ENCODE data around the gene RNU5D-1.
"Not testable (repeated sequence)": the region's sequence is repeated elsewhere in the genome, so short reads cannot be mapped to it uniquely, and the experiment has no call there.

The RNU5D-1 gene

DNA sequence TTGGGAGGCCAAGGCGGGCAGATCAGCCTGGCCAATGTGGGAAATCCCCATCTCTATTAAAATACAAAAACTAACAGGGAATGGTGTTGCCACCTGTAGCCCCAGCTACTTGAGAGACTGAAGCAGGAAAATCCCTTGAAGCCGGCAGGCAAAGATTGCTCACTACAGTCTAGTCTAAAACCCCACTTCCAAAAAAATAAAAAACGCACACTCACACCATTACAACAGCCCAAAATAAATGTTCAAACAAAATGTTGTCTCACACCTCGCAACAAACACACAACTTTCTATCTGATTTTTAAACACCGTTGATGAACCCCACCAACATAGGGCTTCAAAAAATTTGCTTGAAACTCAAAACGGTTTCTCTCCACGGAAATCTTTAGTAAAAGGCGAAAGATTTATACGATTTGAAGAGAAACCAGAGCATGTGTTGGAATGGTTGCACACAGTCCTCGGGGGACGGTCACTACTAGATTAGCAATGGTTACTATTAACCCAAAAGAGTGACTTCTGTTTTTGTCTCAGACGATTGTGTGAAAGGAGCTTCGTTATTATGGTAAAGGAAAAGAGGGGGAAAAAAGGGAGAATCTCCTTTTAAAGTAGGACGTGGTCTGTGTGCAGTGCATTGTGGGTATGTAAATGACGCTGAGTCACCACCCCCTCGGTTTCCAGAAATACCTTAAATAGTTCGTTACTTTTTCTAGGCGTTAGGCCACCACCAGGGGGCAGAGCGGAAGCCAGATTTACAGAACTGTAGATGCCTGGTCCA lies at the start of gene RNU5D-1:
TSS of gene RNU5D-1 (minus strand) at position 430 of the 772 bp plus-strand sequence.
- DNase-seq = peak; percentile 92

DNA sequence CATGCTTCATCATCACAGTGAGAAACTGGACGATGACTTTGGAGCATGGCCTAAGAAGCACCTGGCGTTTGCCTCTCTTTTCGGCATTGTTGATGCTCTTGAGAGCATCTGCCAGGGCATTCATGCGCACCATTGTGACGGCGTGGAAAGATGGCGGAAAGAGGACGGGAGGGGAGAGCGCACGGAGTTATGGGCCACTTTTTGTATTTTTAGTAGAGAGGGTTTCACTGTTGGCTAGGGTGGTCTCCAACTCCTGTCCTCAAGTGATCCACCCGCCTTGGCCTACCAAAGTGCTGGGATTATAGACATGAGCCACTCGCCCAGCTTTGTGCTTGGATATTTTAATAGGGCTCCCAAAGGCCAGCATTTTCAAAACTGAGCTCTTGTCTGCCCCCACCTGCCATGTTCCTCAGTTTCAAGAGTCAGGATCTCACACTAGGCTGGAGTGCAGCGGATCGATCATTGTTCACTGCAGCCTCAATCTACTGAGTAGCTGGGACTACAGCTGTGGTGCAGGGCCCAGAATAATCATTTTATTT lies 49.7 kb upstream of the RNU5D-1 start:
- no peak for DNase-seq

DNA sequence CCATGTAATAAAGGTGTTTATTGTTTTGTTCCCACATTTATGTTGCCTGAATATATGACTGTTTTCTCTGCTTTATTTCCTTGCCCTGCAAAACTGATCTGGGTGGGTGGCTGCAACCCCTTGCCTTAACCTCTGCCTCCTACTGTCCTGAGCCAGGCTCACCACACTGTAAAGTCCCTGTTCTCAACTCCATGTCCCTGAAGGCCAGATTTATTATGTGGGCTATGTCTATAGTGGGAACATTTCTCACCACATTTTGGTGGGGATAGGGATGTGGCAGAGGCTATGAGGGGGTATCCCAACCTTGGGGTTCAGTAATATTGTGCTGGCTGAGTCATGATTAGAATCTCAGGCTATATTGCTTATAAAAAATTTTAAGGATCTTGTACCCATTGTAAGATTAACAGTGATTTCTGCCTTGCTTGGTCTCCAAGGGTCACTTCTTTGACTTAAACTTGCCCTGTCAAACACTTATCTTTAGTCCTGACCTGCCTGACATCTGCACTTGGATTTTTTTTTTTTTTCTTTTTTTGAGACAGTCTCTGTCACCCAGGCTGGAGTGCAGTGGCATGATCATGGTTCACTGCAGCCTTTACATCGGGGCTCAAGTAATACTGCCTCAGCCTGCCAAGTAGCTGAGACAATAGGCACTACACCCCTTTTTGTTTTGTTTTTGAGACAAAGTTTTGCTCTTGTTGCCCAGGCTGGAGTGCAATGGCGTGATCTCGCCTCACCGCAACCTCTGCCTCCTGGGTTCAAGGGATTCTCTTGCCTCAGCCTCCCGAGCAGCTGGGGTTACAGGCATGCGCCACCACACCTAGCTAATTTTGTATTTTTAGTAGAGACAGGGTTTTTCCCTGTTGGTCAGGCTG lies 48.0 kb upstream of the RNU5D-1 start:
- no peak for DNase-seq

DNA sequence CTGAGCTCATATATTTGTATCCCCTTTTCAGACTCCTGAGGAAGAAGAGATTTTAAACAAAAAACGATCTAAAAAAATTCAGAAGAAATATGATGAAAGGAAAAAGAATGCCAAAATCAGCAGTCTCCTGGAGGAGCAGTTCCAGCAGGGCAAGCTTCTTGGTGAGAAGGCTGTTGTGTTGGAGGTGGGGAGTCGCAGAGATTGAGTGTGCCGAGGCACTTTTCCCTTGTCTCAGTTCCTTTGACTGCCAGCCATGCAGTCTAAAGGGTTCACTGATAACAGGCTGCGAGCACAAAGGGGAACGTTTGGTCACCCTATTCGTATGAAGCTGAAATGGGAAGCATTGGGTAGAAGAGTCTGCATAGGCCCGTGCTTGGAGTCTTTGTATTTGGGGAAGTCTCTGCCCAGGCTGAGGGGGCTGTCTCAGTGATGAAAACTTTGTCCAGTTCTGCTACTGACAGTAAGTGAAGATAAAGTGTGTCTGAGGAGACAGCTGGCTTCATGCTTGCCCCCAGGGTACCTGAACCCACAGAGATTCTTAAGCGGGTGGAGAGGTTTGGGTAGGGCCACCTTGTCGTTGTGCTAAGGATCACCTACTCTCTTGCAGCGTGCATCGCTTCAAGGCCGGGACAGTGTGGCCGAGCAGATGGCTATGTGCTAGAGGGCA lies 47.1 kb upstream of the RNU5D-1 start:
- DNase-seq = no peak

- DNase-seq = no peak
Measured at GRCh38 chr1:44777547-44777946, 46.6 kb upstream of the RNU5D-1 start.

GRCh38 chr1:44776730-44777068 lies 45.7 kb upstream of the RNU5D-1 start:
- DNase-seq = no peak

- no peak for DNase-seq
Measured at GRCh38 chr1:44775930-44776729, 45.2 kb upstream of the RNU5D-1 start.

GRCh38 chr1:44775078-44775929 lies 44.3 kb upstream of the RNU5D-1 start, which contains the start of gene RPS8:
Gene RPS8, plus strand, starts transcription at chr1:44775540. Its CDS starts 57 bp downstream, at chr1:44775597.
- DNase-seq = peak; percentile 98

GRCh38 chr1:44766421-44766820 lies 35.5 kb upstream of the RNU5D-1 start:
- not testable (repeated sequence) for DNase-seq

GRCh38 chr1:44760876-44761275 lies 29.9 kb upstream of the RNU5D-1 start:
- DNase-seq = no peak

- DNase-seq = no peak
Measured at GRCh38 chr1:44759077-44759476, 28.1 kb upstream of the RNU5D-1 start.

- DNase-seq = no peak
Measured at GRCh38 chr1:44757420-44757819, 26.4 kb upstream of the RNU5D-1 start.

DNA sequence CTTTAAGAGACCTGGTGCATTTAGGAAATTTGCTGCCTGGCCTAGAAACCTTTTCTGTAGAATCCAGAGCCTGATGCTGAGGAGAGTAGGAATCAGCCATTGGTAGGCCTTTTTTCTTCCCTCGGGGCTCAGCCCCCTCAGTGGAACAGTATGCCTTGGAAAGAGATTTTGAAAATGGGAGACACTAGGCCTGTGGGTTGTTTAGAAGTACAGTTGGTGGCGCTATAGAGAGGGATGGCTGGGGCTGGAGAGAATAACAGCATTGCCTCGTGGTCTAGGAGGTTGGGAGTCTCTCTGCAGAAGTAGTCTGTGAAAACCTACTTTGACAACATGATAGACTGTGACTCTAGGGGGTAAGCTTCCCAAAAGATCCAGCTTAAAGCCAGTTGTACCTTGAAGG lies 16.9 kb upstream of the RNU5D-1 start:
- DNase-seq = no peak

- no peak for DNase-seq
Measured at GRCh38 chr1:44743211-44743610, 12.2 kb upstream of the RNU5D-1 start.

GRCh38 chr1:44740179-44740617 lies 9.2 kb upstream of the RNU5D-1 start:
- DNase-seq = no peak

GRCh38 chr1:44739307-44740178 lies 8.6 kb upstream of the RNU5D-1 start, which contains the start of gene KIF2C:
Gene KIF2C, plus strand, starts transcription at chr1:44739837. Its CDS starts 96 bp downstream, at chr1:44739933.
- DNase-seq = peak; percentile 98

GRCh38 chr1:44738953-44739306 lies 8.0 kb upstream of the RNU5D-1 start:
- DNase-seq = not testable (repeated sequence)

GRCh38 chr1:44735992-44736391 lies 5.0 kb upstream of the RNU5D-1 start:
- no peak for DNase-seq

- no peak for DNase-seq
Measured at GRCh38 chr1:44733784-44734183, 2.8 kb upstream of the RNU5D-1 start.

DNA sequence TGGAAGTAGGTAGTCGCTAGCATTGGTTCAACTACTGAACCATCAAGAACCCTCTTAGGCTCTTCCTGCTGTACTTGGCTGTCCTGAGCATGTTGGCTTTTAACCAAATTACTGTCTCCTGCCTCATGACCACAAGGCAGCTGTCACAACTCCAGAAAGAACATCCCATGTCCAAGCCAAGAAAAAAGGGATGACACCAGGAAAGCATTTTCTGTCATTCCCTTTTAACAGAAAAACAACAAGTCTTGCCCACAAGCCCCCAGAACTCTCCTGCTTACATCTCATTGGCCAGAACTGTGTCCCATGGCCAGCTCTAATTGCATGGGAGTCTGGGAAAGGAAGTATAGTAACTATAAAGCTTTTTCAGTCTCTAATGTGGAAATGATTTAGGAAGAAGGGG lies 2.4 kb upstream of the RNU5D-1 start:
- no peak for DNase-seq

All from NCI-H1092 (cell line).